ENCODE results near the gene CHAC1.

Gene CHAC1

GRCh38 chr15:40999190-40999589 is 45.9 kb downstream of the CHAC1 start:
- Histone ChIP-seq H3K27ac (ENCODE audit: low read depth, low read length) (no peak overlapping the region), H3F3A (ENCODE audit: insufficient read depth) (no peaks in the 10 kb centered on the region), H3K4me3 (ENCODE audit: insufficient read depth, low read length, poor library complexity, severe bottlenecking) (no peak overlapping the region), H4K20me1 (ENCODE audit: low read depth, low read length) (no peaks in the 10 kb centered on the region), H3K4me2 (ENCODE audit: low read depth, low read length, poor library complexity, severe bottlenecking) (no peak overlapping the region), H3K36me3 (ENCODE audit: low read length) (peaks cover 2% of the 10 kb centered on the region; the same call in 1 of the 2 replicates), H2AFZ (ENCODE audit: low read depth, low read length, severe bottlenecking) (no peak overlapping the region), H3K9me3 (ENCODE audit: insufficient read depth, low read length) (no peaks in the 10 kb centered on the region), H3K9ac (ENCODE audit: low read length) (no peak overlapping the region), H3K79me2 (ENCODE audit: insufficient read depth, low read length) (no peaks in the 10 kb centered on the region), H3K27me3 (ENCODE audit: low read length) (no peaks in the 10 kb centered on the region), H3K9me2 (replicated peaks; ENCODE audit: insufficient read depth, low read length) (no peaks in the 10 kb centered on the region)
- no peak for TF ChIP-seq EZH2phosphoT487 (conservative IDR thresholded peaks at IDR 0.05; ENCODE audit: low read length)
- TF ChIP-seq CTCF (IDR thresholded peaks at IDR 0.05; ENCODE audit: insufficient read depth, low read length, poor library complexity, severe bottlenecking), result no peak

GRCh38 chr15:41001524-41002214 is 48.4 kb downstream of the CHAC1 start:
- no peak overlapping the region for H3K4me3 ChIP-seq (ENCODE audit: insufficient read depth, low read length, poor library complexity, severe bottlenecking)
- no peak overlapping the region for H3K27ac ChIP-seq (ENCODE audit: low read depth, low read length)
- TF ChIP-seq EZH2phosphoT487 (conservative IDR thresholded peaks at IDR 0.05; ENCODE audit: low read length) (no peak), CTCF (IDR thresholded peaks at IDR 0.05; ENCODE audit: insufficient read depth, low read length, poor library complexity, severe bottlenecking) (no peak)
- H3F3A ChIP-seq (ENCODE audit: insufficient read depth), result no peaks in the 10 kb centered on the region; the same call in 1 of the 2 replicates
- no peaks in the 10 kb centered on the region for H3K79me2 ChIP-seq (ENCODE audit: insufficient read depth, low read length)
- no peak overlapping the region for H3K4me2 ChIP-seq (ENCODE audit: low read depth, low read length, poor library complexity, severe bottlenecking)
- no peaks in the 10 kb centered on the region for H3K27me3 ChIP-seq (ENCODE audit: low read length)
- no peak overlapping the region for H2AFZ ChIP-seq (ENCODE audit: low read depth, low read length, severe bottlenecking)
- no peaks in the 10 kb centered on the region for H3K9me3 ChIP-seq (ENCODE audit: insufficient read depth, low read length)
- no peaks in the 10 kb centered on the region for H3K9me2 ChIP-seq (replicated peaks; ENCODE audit: insufficient read depth, low read length)
- no peak overlapping the region for H3K9ac ChIP-seq (ENCODE audit: low read length)
- H3K36me3 ChIP-seq (ENCODE audit: low read length), result peaks cover 5% of the 10 kb centered on the region
- no peaks in the 10 kb centered on the region for H4K20me1 ChIP-seq (ENCODE audit: low read depth, low read length)

- Histone ChIP-seq H3K36me3 (ENCODE audit: low read length) (peaks cover 5% of the 10 kb centered on the region), H3F3A (ENCODE audit: insufficient read depth) (no peaks in the 10 kb centered on the region; the same call in 1 of the 2 replicates), H3K27me3 (ENCODE audit: low read length) (no peaks in the 10 kb centered on the region), H3K4me3 (ENCODE audit: insufficient read depth, low read length, poor library complexity, severe bottlenecking) (no peak overlapping the region), H3K9ac (ENCODE audit: low read length) (no peak overlapping the region), H3K27ac (ENCODE audit: low read depth, low read length) (no peak overlapping the region), H3K79me2 (ENCODE audit: insufficient read depth, low read length) (no peaks in the 10 kb centered on the region), H3K9me2 (replicated peaks; ENCODE audit: insufficient read depth, low read length) (no peaks in the 10 kb centered on the region), H3K9me3 (ENCODE audit: insufficient read depth, low read length) (no peaks in the 10 kb centered on the region), H4K20me1 (ENCODE audit: low read depth, low read length) (no peaks in the 10 kb centered on the region), H2AFZ (ENCODE audit: low read depth, low read length, severe bottlenecking) (no peak overlapping the region), H3K4me2 (ENCODE audit: low read depth, low read length, poor library complexity, severe bottlenecking) (no peak overlapping the region)
- TF ChIP-seq CTCF (IDR thresholded peaks at IDR 0.05; ENCODE audit: insufficient read depth, low read length, poor library complexity, severe bottlenecking) (no peak), EZH2phosphoT487 (conservative IDR thresholded peaks at IDR 0.05; ENCODE audit: low read length) (no peak)
Observed at GRCh38 chr15:41004490-41004889, 51.2 kb downstream of the CHAC1 start.
